Stimulated activated CD8-positive, alpha-beta memory T cell treated with anti-CD3 and anti-CD28 coated beads, Interleukin-12 subunit alpha, Interleukin-12 subunit beta, amount 100 ng/mL, for 1 hour (primary cell): ENCODE measurements around the gene CHD5.

Experiments used
- DNase-seq: peaks from one replicate; pipeline ENCODE4 v3.0.0-alpha.2; 2020; ENCODE audit warnings: low read depth

Gene CHD5

DNA sequence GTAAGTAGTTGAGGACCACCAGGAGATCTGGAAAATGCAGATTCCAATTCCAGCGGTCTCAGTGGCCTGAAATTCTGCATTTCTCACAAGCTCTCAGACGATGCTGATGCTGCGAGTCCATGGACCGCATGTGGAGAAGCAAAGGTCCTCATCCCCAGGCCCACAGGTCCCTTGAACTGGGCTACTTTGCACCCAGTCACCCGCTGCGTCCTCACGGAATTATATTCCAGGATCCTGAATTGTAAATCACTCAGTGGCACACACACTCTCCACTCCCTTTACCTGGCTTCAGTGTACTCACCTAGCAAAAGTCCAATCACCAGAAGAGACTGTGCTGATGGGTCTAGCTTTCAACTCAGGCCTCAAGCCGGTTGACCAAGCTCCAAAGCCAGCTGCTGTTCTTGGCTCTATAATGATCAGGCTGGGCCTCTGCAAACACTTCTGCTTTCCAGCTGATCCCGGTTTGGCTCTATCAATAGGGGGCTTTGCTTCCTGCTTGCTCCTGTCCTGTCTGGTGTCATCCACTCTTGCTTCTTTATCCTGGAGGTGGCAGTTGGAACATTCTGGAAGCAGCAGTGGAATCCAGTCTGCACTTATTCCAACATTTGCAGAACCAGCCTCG lies 20.2 kb upstream of the CHD5 start:
- DNase-seq = no peak

DNA sequence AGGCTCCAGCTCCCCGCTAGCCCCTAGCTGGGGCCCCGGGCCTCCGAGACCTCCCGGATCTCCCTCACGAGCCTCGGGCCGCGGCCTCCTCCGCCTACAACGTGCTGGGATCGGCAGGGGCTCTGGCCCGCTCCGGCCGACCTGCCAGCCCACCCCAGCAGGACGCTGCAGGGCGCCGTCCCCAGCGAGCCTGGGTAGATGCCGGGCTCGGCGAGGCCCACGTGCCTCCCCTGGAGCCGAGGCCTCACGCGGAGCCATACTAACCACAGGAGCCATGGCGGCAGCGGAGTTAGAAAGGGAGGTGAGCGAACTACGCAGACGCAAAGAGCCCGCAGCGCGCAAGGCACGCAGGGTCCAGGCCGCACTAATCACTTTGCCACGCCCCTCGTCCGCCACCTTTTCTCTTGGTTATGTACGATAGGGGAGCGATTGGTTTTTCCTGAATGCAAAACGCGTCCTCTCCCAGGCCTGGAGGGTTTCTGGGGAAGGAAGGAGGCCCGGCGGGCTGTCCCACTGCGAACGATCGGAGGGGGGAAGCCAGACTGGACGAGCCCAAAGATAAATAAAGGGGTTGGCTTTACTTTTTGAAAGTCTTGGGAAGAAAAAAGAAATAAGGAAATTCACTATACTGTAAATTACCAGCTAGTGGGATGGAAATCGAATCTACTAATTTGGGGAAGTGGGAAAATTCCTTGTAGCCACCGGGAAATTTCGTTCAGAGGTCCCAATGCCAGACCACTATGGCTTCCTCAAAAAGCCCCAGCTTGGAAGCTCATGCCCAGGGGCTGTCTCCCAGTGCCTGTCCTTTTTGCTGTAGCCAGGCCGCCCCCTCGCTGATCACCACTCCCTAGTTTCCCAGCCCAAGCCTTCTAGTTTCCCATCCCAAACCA lies 19.4 kb upstream of the CHD5 start, which contains the start of gene RPL22:
TSS of gene RPL22 (minus strand) at position 298 of the 890 bp plus-strand sequence. CDS start at position 276, 22 bp downstream.
- peak; percentile 95 for DNase-seq

DNA sequence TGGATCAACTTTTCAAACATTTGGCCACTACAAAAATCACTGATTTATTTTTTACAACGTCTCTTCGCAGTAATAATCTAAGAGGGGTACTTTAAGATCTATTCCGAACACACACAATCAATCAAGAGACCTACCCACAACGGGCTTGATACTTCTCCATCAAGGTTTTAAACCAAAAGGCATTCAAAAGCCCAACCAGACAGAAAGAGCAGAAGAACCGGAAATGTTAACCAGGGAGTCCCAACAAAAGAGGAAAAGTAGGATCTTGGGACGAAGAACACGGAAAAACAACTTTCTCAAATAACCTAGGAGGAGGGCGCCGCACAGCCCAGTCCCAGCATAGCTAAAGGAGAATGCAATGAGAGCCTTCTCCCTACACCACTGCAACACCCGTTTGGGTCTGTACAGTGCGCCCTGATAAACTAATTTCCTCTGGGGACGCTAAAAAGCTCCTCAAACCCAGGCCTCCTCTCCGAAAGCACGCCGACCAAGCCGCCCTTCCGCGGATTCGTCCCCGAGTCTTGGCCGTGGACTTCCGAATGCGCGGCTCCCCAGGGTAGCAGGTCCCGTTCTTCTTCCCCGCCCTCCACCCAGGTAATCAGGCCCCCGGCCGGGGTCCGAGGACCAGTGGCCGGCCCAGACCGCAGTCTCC lies 18.7 kb upstream of the CHD5 start:
- no peak for DNase-seq

GRCh38 chr1:6197746-6198427 lies 17.8 kb upstream of the CHD5 start:
- DNase-seq = no peak

GRCh38 chr1:6191968-6192367 lies 11.8 kb upstream of the CHD5 start:
- no peak for DNase-seq

GRCh38 chr1:6188466-6188865 lies 8.3 kb upstream of the CHD5 start:
- no peak for DNase-seq

DNA sequence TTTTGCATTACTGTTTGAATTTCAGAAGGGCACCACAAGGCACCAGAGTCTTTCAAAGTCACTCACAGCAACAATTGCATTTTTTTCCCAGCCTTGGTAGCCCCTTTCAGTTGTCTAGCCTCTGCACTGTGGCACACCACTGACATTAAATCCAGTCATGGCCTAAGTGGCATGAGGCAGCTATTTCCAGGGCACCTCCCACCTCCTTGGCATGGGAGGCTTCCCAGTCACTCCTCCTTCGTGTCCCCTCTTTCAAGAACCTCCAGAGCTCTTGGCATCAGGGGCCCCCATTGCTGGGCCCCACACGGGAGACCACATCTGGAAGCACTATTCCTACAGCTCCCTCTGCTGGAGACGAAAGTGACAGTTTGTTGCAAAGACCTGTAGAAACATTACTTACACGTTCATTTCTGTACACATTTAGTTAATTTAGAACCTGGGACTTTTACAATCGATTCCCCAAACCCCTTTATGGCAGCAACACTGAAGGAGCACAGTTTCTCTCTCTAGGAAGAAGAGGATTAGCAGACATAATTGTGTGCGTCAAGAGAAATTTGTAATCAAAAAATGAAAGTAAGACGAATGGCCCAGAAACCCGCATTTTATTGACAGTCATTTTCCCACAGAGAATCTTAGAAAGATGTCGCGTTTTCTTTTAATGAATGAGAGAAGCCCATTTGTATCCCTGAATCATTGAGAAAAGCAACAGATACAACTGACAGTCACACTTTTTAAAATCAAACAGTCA lies 5.7 kb upstream of the CHD5 start:
- no peak for DNase-seq

DNA sequence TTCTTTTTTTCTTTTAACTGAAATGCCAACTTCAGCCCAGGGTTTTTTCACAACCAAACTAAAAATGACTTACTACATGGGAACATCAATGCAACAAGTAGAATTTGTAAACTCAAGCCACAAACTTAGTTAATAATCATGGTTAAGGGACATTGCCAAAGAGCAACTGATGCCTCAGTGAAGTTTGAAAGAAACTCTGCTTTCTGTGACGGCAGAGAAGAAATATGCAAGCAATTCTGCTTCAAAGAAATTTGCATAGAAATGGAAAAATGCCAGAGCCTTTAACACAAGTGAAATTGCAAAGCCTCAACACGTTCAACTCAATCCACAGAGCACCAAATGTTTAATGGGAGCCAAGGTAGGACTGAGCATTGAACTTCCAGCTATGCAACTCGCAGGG lies 5.0 kb upstream of the CHD5 start:
- DNase-seq = no peak

DNA sequence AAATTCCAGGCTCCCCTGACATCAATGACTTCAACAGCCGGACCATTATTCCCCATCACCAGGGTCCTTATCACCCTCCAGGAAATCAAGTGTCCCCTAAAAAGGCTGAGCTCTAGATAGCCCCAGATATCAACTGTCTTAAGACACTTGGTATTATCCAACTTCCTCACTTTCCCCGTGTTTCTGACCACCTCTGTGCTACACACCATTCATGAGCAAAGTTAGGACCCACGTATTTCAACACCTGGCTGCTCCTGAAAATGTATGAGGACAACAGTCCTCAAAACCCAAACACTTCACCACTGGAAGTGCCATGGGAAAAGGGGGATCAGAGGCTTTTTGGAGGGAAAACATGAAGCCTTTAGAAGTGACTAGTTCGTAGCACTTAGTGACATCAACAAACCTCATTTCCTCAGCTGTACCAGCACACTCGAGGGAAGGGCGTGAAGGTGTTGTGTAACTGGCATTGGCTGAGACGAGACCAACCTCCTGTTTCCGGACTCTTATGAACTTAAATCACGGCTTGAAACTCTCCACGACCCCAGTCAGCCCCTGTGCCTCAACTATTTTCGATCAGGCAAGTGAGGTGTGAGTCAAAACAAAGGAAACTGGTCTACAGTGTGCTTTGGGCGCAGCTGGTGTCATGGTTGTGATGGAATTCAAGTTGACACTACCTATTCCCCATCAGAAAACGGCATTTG lies 4.1 kb upstream of the CHD5 start:
- no peak for DNase-seq

DNA sequence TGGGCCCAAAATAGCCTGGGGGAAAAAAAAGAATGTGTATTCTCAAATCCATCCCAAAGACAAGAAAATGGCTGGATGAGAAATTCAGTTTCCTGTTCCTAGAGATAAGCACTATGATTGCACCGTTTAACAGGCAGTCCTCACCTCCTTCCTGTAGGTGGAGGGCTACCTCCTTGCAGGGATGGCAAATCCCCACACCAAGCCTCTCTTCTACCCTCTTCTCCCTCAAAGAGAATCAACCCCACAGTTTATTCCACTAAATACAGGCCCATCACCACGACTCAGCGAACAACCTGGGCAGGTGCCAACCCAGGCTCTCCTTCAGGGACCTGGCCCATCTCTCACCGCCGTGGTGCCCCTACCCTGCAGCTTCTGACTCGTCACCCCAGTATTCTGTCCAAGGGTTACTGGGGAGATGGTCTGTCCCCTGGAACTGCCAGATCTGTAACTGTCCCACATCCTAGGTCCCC lies 3.4 kb upstream of the CHD5 start:
- no peak for DNase-seq

GRCh38 chr1:6181347-6181770 lies 1.2 kb upstream of the CHD5 start:
- DNase-seq = no peak

DNA sequence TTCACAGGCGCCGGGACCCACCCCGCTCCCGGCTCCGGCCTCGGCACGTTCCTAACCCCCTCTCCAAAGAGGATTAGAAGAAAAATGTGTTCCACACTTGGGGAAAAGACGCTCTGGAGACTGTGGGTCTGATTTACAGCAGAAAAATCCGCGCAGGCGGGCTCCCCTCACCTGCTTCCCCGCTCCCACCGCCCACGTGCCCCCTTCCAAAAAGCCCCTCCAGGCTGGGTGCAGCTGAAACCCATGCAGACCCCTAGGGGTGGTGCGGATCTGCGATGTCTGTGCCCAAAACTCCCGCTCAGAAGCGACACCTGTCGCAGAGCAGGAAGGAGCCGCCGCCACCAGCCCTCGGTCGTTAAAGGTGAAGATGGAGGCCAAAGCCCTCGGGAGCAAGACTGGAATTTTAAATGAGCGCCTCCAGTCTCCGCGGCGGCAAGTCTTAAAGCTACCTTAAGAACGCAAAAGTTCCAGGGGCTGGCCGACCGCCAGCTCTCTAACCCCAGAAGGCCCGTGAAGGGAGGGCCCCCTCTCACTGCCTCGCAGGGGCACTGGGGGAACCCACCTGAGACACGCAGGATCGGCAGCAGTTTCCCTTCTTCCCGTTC lies 688 bp upstream of the CHD5 start:
- no peak for DNase-seq

- DNase-seq = no peak
Measured at GRCh38 chr1:6179564-6180175, 451 bp downstream of the CHD5 start.

- DNase-seq = no peak
Measured at GRCh38 chr1:6178751-6179563, 1.2 kb downstream of the CHD5 start.

- no peak for DNase-seq
Measured at GRCh38 chr1:6177681-6178380, 2.3 kb downstream of the CHD5 start.

DNA sequence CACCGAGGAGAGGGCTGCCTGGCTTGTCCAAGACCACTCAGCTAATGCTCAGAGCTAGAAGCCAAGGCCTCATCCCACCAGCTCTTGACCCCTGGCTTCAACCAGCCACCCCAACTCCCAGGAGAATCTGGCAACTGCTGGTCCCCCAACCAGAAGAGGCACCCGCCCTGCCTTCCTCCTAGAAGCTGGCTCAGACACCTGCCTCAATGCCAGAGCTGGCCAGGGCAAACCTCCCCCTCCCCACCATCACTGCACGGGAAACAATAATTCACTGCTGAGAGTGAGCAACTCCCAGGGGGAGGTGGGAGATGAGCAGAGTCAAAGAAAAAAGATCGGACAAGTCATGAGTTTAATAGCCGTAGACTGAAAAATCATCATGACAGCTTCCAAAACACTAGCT lies 3.3 kb downstream of the CHD5 start:
- DNase-seq = no peak

DNA sequence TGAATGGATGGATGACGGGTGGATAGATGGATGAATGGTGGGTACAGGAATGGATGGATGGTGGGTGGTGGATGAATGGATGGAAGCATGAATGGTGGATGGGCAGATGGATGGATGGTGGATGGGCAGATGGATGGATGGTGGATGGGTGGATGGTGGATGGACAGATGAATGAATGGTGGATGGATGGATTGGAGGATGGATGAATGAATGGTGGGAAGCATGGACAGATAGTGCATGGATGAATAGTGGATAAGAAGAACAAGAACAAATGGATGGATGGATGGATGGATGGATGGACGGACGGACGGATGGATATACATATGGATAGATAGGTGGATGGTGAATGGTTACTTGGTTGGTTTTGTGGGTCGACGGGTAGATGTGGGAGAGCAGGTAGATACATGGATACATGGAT lies 4.7 kb downstream of the CHD5 start:
- DNase-seq = no peak

DNA sequence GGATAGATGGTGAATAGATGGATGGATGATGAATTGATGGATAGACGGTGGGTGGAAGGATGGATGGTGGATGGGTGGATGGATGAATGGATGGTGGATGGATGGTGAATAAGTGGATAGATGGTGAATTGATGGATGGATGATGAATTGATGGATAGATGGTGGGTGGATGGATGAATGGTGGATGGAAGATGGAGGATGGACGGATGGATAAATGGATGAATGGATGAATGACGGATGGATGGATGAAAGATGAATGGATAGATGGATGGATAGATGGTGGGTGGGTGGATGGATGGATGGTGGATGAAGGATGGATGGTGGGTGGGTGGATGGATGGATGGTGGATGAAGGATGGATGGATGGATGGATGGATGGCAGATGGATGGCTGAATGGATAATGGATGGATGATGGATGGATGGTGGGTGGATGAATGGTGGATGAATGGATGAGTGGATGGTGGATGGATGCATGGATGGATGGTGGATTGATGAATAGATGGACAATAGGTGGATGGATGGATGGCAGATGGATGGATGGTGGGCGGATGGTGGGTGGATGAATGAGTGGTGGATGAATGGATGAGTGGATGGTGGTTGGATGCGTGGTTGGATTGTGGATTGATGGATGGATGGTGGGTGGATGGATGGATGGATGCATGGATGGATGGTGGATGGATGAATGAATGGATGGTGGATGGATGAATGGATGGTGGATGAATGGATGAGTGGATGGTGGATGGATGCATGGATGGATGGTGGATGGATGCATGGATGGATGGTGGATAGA lies 5.3 kb downstream of the CHD5 start:
- no peak for DNase-seq
